GM19035 (cell line): ENCODE data around the gene TRNAU1AP.
"Not testable (repeated sequence)": the region's sequence is repeated elsewhere in the genome, so short reads cannot be mapped to it uniquely, and the experiment has no call there.

Experiments
- ATAC-seq: cut with Tn5 transposase; IDR thresholded peaks from one replicate; pipeline ENCODE4 v1.9.1; 2021; ENCODE audit not compliant: unreplicated experiment

TRNAU1AP gene

GRCh38 chr1:28577052-28577678, 24.3 kb downstream of the TRNAU1AP start:
- no peak for ATAC-seq

DNA sequence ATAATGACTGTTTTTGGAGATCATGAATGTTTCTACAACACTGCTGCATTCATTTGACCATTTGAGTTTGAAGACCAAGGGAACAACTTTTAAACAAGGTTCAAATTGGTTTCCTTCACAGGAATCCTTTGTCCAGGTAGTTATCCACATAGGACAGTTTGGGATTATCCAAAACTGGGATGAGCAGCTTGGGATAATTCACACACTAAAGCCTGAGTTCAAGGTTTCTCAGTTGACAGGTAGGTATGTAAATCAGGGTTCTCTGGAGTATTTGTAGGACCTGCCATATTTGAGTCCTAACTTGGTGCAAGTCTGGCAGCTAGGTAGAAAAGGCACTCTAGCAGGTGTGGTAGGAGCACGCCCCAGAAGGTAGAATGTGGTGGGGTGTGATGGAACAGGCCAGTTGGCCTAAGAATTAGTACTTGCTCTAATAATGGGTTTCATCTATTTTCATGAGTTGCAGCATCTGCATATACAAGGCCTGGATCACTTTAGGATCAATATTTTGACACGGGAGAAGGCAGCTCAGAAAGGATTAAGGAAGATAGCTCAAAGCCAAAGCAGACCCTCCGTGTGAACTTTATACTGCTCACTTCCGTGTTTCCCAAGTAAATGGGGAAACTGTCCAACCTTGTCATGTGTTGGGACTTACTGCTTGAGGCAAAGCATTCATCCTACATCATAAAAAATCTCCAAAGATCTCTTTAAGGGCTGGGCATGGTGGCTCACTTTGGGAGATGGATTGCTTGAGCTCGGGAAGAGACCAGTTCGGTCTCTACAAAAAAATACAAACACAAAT, 25.1 kb downstream of the TRNAU1AP start:
- no peak for ATAC-seq

- ATAC-seq, result no peak
These were observed 25.9 kb downstream of the TRNAU1AP start for GRCh38 chr1:28578696-28579218.

GRCh38 chr1:28579401-28579800, 26.5 kb downstream of the TRNAU1AP start:
- ATAC-seq, result no peak

- peak; percentile 20 for ATAC-seq
These were observed 28.0 kb downstream of the TRNAU1AP start for GRCh38 chr1:28580722-28581530.

- peak; percentile 88 for ATAC-seq
These were observed 28.8 kb downstream of the TRNAU1AP start for GRCh38 chr1:28581531-28582247.

GRCh38 chr1:28582248-28582615, 29.3 kb downstream of the TRNAU1AP start:
- ATAC-seq, result no peak

- ATAC-seq, result not testable (repeated sequence)
These were observed 33.9 kb downstream of the TRNAU1AP start for GRCh38 chr1:28586585-28587391.

GRCh38 chr1:28591708-28592320, 38.9 kb downstream of the TRNAU1AP start, which contains the start of gene RAB42:
RAB42 (plus strand) TSS chr1:28592265; CDS start chr1:28592512, 247 bp downstream.
- no peak for ATAC-seq

DNA sequence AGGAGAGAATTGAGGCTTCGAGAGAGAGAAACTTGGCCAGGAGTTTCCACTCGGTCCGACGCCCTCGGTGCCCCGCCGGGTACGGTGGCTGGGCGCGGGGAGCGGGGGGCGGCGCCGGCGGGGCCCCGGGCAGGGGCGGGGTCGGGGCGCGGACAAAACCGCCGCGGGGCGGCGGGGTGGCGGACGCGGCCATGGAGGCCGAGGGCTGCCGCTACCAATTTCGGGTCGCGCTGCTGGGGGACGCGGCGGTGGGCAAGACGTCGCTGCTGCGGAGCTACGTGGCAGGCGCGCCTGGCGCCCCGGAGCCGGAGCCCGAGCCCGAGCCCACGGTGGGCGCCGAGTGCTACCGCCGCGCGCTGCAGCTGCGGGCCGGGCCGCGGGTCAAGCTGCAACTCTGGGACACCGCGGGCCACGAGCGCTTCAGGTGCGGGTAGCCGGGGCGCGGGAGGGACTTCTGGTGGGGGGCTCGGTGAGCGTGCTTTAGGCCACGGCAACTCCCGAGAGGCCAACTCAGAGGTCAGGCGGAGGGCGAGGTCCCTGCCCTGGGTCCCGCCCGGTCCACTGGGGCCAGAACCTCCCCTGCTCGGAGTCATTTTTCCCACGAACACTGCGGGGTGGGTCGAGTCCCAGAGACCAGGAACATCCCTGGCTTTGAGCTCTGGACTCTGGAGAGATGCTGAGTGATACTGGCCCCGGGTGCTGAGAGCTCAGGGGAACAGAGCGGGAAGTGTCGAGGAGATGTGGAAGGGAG, 39.6 kb downstream of the TRNAU1AP start:
- ATAC-seq, result no peak

DNA sequence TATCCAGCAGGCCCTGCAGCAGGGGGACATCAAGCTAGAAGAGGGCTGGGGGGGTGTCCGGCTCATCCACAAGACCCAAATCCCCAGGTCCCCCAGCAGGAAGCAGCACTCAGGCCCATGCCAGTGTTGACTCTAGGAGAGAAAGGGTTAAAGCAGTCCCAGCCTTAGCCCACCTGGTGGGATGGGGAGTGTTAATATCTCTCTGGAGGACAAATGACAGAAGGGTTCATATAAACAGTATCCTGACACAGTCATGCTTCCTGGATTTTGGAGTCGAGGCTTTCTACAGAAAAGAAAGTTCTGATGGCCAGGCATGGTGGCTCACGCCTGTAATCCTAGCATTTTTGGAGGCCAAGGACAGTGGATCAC, 41.1 kb downstream of the TRNAU1AP start:
- ATAC-seq, result not testable (repeated sequence)

GRCh38 chr1:28594686-28595411, 42.0 kb downstream of the TRNAU1AP start:
- ATAC-seq, result not testable (repeated sequence)

GRCh38 chr1:28595412-28596191, 42.7 kb downstream of the TRNAU1AP start:
- ATAC-seq, result no peak

DNA sequence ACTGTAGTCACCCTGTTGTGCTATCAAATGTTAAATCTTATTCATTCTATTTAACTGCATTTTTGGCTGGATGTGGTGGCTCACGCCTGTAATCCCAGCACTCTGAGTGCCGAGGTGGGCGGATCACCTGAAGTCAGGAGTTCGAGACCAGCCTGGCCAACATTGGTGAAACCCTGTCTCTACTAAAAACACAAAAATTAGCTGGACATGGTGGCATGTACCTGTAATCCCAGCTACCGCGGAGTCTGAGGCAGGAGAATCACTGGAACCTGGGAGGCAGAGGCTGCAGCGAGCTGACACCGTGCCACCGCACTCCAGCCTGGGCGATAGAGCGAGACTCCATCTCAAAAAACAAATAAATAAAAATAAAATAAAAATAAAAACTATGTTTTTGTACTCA, 43.4 kb downstream of the TRNAU1AP start:
- not testable (repeated sequence) for ATAC-seq

DNA sequence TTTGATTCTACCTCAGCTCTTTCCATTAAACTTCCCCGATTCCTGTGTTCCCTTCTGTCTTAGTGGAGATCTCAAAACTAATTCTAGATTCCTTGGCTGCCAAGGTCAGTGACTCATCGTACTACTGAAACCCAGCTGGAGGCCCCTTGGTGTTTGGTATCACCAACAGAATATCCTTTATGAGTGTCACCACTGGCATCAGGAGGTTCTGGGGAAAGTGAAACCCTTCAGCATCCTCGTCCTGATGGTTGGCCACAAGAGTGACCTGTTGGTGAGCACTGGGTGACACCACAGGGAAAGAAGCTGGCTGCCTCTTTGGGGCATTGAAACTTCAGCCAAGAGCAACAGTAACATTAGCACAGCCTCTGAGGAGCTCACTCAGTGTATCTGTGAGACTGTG, 48.8 kb downstream of the TRNAU1AP start:
- no peak for ATAC-seq

- no peak for ATAC-seq
These were observed 49.9 kb downstream of the TRNAU1AP start for GRCh38 chr1:28602536-28603439.
